Activated naive CD4-positive, alpha-beta T cell treated with Interleukin-2 at 50 U/mL for 16 hours (primary cell): ENCODE data around the gene SYNM.

Experiments used
- DNase-seq: peaks from one replicate; pipeline ENCODE4 v3.0.0-alpha.2; 2020

Gene SYNM

GRCh38 chr15:99087405-99087943, 17.4 kb upstream of the SYNM start:
- no peak for DNase-seq

GRCh38 chr15:99090011-99090699, 14.7 kb upstream of the SYNM start:
- no peak for DNase-seq

GRCh38 chr15:99090938-99091337, 13.9 kb upstream of the SYNM start:
- DNase-seq, result no peak

GRCh38 chr15:99092554-99093172, 12.2 kb upstream of the SYNM start:
- DNase-seq, result no peak

GRCh38 chr15:99095626-99096025, 9.3 kb upstream of the SYNM start:
- DNase-seq, result no peak

- DNase-seq, result no peak
Measured at GRCh38 chr15:99096173-99096893, 8.5 kb upstream of the SYNM start.

GRCh38 chr15:99096894-99097426, 7.9 kb upstream of the SYNM start:
- DNase-seq, result no peak

- DNase-seq, result no peak
Measured at GRCh38 chr15:99097441-99098410, 7.2 kb upstream of the SYNM start.

GRCh38 chr15:99098426-99098825, 6.5 kb upstream of the SYNM start:
- no peak for DNase-seq

- DNase-seq, result no peak
Measured at GRCh38 chr15:99098991-99099390, 5.9 kb upstream of the SYNM start.

GRCh38 chr15:99099661-99100060, 5.2 kb upstream of the SYNM start:
- DNase-seq, result no peak

- DNase-seq, result peak; percentile 32
Measured at GRCh38 chr15:99100245-99101173, 4.4 kb upstream of the SYNM start.

- DNase-seq, result no peak
Measured at GRCh38 chr15:99101501-99101900, 3.4 kb upstream of the SYNM start.

- no peak for DNase-seq
Measured at GRCh38 chr15:99102332-99103235, 2.3 kb upstream of the SYNM start.

GRCh38 chr15:99103279-99103678, 1.6 kb upstream of the SYNM start:
- DNase-seq, result no peak

GRCh38 chr15:99105514-99106341, 848 bp downstream of the SYNM start:
- DNase-seq, result peak; percentile 14

GRCh38 chr15:99106417-99107220, 1.7 kb downstream of the SYNM start:
- no peak for DNase-seq

GRCh38 chr15:99108993-99109392, 4.1 kb downstream of the SYNM start:
- no peak for DNase-seq
